Measurements from ENCODE around the gene UNC13A. TPM values are rescaled to one million over a fixed set of nuclear protein-coding genes. Genes with fewer than 3 reads are reported as not detected.

The UNC13A gene
- total and polyA plus RNA-seq, 12 donors, result 0.02 to 0.72 (median 0.06) TPM; not detected in 2

GRCh38 chr19:17646441-17646840, 41.7 kb downstream of the UNC13A start:
- H3K27me3 ChIP-seq, result peaks cover 0 to 38% (median 18%) of the 10 kb centered on the region in 7 donors
- no peak for TF ChIP-seq CTCF (IDR thresholded peaks at IDR 0.05)
- 67 to 71% methylated on average over 8 of the region's 8 CpGs for WGBS, 2 donors
- H3K36me3 ChIP-seq, result no peaks in the 10 kb centered on the region
- intact Hi-C loops (cut with DNase I), result no loop called here
- DNase-seq, result no peak
- H3K27ac ChIP-seq, result no peak overlapping the region
- no peak for ATAC-seq
- no peak overlapping the region for H3K4me3 ChIP-seq
- H3K4me1 ChIP-seq, result no peaks in the 10 kb centered on the region
- H3K9me3 ChIP-seq, result no peaks in the 10 kb centered on the region

GRCh38 chr19:17645339-17645963, 42.7 kb downstream of the UNC13A start:
- ATAC-seq (no peak), DNase-seq (no peak)
- intact Hi-C loops (cut with DNase I), result no loop called here
- no peak overlapping the region for H3K27ac ChIP-seq
- no peaks in the 10 kb centered on the region for H3K4me1 ChIP-seq
- no peaks in the 10 kb centered on the region for H3K36me3 ChIP-seq
- no peak overlapping the region for H3K4me3 ChIP-seq
- TF ChIP-seq CTCF (IDR thresholded peaks at IDR 0.05), result no peak
- WGBS, 2 donors, result 88 to 90% methylated on average over 20 of the region's 20 CpGs
- H3K9me3 ChIP-seq, result no peaks in the 10 kb centered on the region
- H3K27me3 ChIP-seq, result peaks cover 0 to 40% (median 18%) of the 10 kb centered on the region in 7 donors

- no peaks in the 10 kb centered on the region for H3K4me1 ChIP-seq
- H3K27me3 ChIP-seq, result peaks cover 0 to 44% (median 18%) of the 10 kb centered on the region in 7 donors
- DNase-seq (no peak), ATAC-seq (no peak)
- no peaks in the 10 kb centered on the region for H3K9me3 ChIP-seq
- WGBS, 2 donors, result 92 to 97% methylated on average over 8 of the region's 8 CpGs
- no peak for TF ChIP-seq CTCF (IDR thresholded peaks at IDR 0.05)
- no peaks in the 10 kb centered on the region for H3K36me3 ChIP-seq
- H3K27ac ChIP-seq, result no peak overlapping the region
- H3K4me3 ChIP-seq, result no peak overlapping the region
- intact Hi-C loops (cut with DNase I), result no loop called here
These were observed 45.5 kb downstream of the UNC13A start for GRCh38 chr19:17642656-17643055.

GRCh38 chr19:17641846-17642245, 46.3 kb downstream of the UNC13A start:
- H3K27ac ChIP-seq, result no peak overlapping the region
- DNase-seq (no peak), ATAC-seq (no peak)
- H3K27me3 ChIP-seq, result peaks cover 0 to 39% (median 18%) of the 10 kb centered on the region in 7 donors
- no peak overlapping the region for H3K4me3 ChIP-seq
- H3K4me1 ChIP-seq, result no peaks in the 10 kb centered on the region
- TF ChIP-seq CTCF (IDR thresholded peaks at IDR 0.05), result no peak
- intact Hi-C loops (cut with DNase I), result no loop called here
- H3K36me3 ChIP-seq, result no peaks in the 10 kb centered on the region
- 46 to 61% methylated on average over 1 of the region's 1 CpG for WGBS, 2 donors
- H3K9me3 ChIP-seq, result no peaks in the 10 kb centered on the region
